Upper lobe of left lung (tissue), 6 donors: ENCODE results near the gene MARS1. TPM values are rescaled to one million over a fixed set of nuclear protein-coding genes. Genes with fewer than 3 reads are reported as not detected.
A peak's percentile ranks its signal among the peaks of the same experiment; 100 is the strongest.
"Not testable (repeated sequence)": the region's sequence is repeated elsewhere in the genome, so short reads cannot be mapped to it uniquely, and the experiment has no call there.

Experiments
- ATAC-seq, 2 donors: fragments of 200-7000 bp; cut with Tn5 transposase; one replicate each; pipeline ENCODE4 v1.9.1; 2022; ENCODE audit warnings: mild to moderate bottlenecking in 2 of 2, moderate library complexity in 2 of 2; ENCODE audit not compliant: low FRiP score in 2 of 2
- DNase-seq, 2 donors: peaks; one replicate each; pipeline ENCODE4 v3.0.0-alpha.2; 2019 to 2020
- H3K27ac ChIP-seq, 4 donors: fragments of 200-600 bp; sonication (generic); one replicate each; pipeline ENCODE4 v1.5.1; 2016 to 2019
- H3K27me3 ChIP-seq, 4 donors: fragments of 200-600 bp; sonication (generic); one replicate each; pipeline ENCODE4 v1.5.1; 2017 to 2019
- H3K36me3 ChIP-seq, 4 donors: fragments of 200-600 bp; sonication (generic); one replicate each; pipeline ENCODE4 v1.5.1; 2016 to 2019
- H3K4me1 ChIP-seq, 4 donors: fragments of 200-600 bp; sonication (generic); one replicate each; pipeline ENCODE4 v1.5.1; 2018 to 2019
- H3K4me3 ChIP-seq, 4 donors: fragments of 200-600 bp; sonication (generic); one replicate each; pipeline ENCODE4 v1.5.1; 2017 to 2019; ENCODE audit warnings: mild to moderate bottlenecking in 2 of 4, moderate library complexity in 1 of 4
- H3K9me3 ChIP-seq, 4 donors: fragments of 200-600 bp; sonication (generic); one replicate each; pipeline ENCODE4 v1.5.1; 2018 to 2019
- EP300 ChIP-seq, 4 donors: sonication (generic); formaldehyde crosslinking; IDR thresholded peaks; one replicate each; pipeline ENCODE4 v1.5.1; 2017; ENCODE audit warnings: antibody characterized with exemption in 4 of 4, control low read depth in 2 of 4
- POLR2A ChIP-seq, 4 donors: fragments of 450-650 bp; IDR thresholded peaks; one replicate each; pipeline ENCODE4 v1.5.1; 2016 to 2017; ENCODE audit warnings: antibody characterized with exemption in 4 of 4, mild to moderate bottlenecking in 2 of 4
- POLR2AphosphoS5 ChIP-seq, 2 donors: sonication (generic); formaldehyde crosslinking; IDR thresholded peaks; one replicate each; pipeline ENCODE4 v1.5.1; 2017; ENCODE audit warnings: antibody characterized with exemption in 2 of 2
- WGBS, 2 donors: methylation state at CpG; one replicate each; pipeline ENCODE4 v1.1.5; 2017 to 2018; 5-methylcytosine and 5-hydroxymethylcytosine counted together
- total RNA-seq, 6 donors: library from RNA; depleted of rRNA in 4 of 6; stranded (reverse); fragments of >200 nt in 4 of 6; gene quantifications; one replicate each; pipeline versions ENCODE4 v1.1.0 to v1.2.1, GENCODE V29; 2016 to 2021
- TF ChIP-seq, protein P1 (sequence below), 6 experiments: fragments of 450-650 bp in 4 of 6; fragments of 200-600 bp in 2 of 6; sonication (generic) in 2 of 6; IDR thresholded peaks; one replicate each; pipeline ENCODE4 v1.5.1; 2016 to 2019; ENCODE audit warnings: antibody characterized with exemption in 6 of 6
- donor health status: DM: no; HTN: no; CAD: no; lungs with moderate emphysema.
- donor health status: DM: no; HTN: yes; CAD: no; lungs with severe emphysema.

Gene MARS1
- total RNA-seq, 6 donors from 2014 or later, result 73.9 to 189 (median 101) TPM

DNA sequence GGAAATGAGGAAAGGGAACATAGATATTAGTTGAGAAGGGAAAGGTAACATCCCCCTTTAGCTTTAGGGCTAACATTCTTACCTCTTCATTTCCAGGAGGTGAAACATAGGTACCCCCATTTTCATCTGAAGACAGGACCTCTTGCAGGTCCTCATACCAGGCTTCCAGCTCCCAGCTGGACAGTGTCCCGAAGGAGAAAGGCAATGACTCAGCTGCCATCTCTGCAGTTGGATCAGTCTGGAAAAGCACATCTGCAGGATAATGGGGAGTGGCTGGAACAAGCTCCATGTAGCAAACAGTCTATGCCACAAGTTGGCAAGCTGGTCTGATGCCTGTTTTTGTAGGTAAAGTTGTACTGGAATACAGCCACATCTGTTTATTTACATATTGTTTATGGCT, 29.3 kb downstream of the MARS1 start:
- Histone ChIP-seq H3K27ac (peak overlapping the region in 2 of 4 donors; percentile 50 to 99), H3K27me3 (no peaks in the 10 kb centered on the region), H3K4me1 (peaks cover 30 to 47% (median 36%) of the 10 kb centered on the region in 4 donors), H3K4me3 (no peak overlapping the region), H3K9me3 (no peaks in the 10 kb centered on the region), H3K36me3 (peaks cover 21 to 63% (median 48%) of the 10 kb centered on the region in 4 donors)
- no peak for ATAC-seq
- no peak for TF ChIP-seq POLR2AphosphoS5 (IDR thresholded peaks at IDR 0.05)
- DNase-seq, result no peak
- 0 to 33% methylated on average over 1 of the region's 1 CpG for WGBS, 2 donors

DNA sequence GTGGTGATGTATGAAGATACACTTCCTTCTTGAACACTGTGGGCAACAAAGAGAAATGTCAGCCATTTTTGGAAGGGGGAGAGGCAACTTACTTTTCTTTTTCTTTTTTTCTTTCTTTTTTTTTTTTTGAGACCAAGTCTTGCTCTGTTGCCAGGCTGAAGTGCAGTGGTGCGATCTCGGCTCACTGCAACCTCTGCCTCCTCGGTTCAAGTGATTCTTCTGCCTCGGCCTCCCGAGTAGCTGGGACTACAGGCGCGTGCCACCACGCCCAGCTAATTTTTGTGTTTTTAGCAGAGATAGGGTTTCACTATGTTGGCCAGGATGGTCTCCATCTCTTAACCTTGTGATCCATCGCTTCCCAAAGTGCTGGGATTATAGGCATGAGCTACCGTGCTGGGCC, 29.9 kb downstream of the MARS1 start:
- 93 to 97% methylated on average over 10 of the region's 10 CpGs for WGBS, 2 donors
- peaks cover 30 to 48% (median 37%) of the 10 kb centered on the region in 4 donors for H3K4me1 ChIP-seq
- ATAC-seq, DNase-seq, H3K9me3 ChIP-seq, H3K27me3 ChIP-seq, H3K4me3 ChIP-seq: not testable (repeated sequence)
- H3K27ac ChIP-seq, result peak overlapping the region in 1 of 4 donors; percentile 99
- peaks cover 21 to 58% (median 43%) of the 10 kb centered on the region in 4 donors for H3K36me3 ChIP-seq

DNA sequence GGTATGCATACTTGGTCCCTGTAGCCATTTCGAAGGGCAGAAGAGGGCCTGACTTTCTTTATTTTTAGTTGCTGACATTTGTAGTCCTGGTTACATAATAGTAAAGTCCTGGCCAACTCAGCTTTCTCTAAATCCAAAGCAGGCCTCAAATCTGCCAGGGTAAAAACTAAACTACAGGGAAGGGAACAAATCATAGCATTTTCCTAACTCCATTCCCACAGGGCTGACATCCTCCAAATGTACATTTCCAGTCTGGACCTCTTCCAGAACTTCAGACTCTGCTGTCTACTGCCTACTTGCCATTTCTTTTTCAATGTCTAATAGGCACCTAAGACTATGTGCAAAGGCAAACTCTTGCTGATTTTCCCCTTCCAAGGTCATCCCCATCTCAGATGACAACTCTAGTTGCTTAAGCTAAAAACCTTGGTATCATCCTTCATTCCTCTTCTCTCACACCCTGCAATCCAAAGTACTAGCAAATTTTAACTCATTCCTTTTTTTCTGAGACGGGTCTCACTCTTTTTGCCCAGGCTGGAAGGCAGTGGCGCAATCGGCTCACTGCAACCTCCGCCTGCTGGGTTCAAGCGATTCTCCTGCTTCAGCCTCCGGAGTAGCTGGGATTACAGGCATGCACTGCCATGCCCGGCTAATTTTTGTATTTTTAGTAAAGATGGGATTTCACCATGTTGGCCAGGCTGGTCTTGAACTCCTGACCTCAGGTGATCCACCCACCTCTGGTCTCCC, 30.5 kb downstream of the MARS1 start:
- no peak for DNase-seq
- Histone ChIP-seq H3K27me3 (no peaks in the 10 kb centered on the region), H3K27ac (peak overlapping the region; percentile 38 to 99 (median 96)), H3K9me3 (no peaks in the 10 kb centered on the region), H3K4me3 (peak overlapping the region in 2 of 4 donors; percentile 74 to 83), H3K4me1 (peaks cover 31 to 49% (median 37%) of the 10 kb centered on the region in 4 donors), H3K36me3 (peaks cover 17 to 51% (median 38%) of the 10 kb centered on the region in 4 donors)
- TF ChIP-seq EP300 (IDR thresholded peaks at IDR 0.05) (no peak), POLR2A (IDR thresholded peaks at IDR 0.05) (no peak), POLR2AphosphoS5 (IDR thresholded peaks at IDR 0.05) (no peak)
- TF ChIP-seq, protein P1, sequence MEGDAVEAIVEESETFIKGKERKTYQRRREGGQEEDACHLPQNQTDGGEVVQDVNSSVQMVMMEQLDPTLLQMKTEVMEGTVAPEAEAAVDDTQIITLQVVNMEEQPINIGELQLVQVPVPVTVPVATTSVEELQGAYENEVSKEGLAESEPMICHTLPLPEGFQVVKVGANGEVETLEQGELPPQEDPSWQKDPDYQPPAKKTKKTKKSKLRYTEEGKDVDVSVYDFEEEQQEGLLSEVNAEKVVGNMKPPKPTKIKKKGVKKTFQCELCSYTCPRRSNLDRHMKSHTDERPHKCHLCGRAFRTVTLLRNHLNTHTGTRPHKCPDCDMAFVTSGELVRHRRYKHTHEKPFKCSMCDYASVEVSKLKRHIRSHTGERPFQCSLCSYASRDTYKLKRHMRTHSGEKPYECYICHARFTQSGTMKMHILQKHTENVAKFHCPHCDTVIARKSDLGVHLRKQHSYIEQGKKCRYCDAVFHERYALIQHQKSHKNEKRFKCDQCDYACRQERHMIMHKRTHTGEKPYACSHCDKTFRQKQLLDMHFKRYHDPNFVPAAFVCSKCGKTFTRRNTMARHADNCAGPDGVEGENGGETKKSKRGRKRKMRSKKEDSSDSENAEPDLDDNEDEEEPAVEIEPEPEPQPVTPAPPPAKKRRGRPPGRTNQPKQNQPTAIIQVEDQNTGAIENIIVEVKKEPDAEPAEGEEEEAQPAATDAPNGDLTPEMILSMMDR (IDR thresholded peaks at IDR 0.05), result no peak
- no peak for ATAC-seq
- WGBS, 2 donors, result 71 to 75% methylated on average over 8 of the region's 8 CpGs

DNA sequence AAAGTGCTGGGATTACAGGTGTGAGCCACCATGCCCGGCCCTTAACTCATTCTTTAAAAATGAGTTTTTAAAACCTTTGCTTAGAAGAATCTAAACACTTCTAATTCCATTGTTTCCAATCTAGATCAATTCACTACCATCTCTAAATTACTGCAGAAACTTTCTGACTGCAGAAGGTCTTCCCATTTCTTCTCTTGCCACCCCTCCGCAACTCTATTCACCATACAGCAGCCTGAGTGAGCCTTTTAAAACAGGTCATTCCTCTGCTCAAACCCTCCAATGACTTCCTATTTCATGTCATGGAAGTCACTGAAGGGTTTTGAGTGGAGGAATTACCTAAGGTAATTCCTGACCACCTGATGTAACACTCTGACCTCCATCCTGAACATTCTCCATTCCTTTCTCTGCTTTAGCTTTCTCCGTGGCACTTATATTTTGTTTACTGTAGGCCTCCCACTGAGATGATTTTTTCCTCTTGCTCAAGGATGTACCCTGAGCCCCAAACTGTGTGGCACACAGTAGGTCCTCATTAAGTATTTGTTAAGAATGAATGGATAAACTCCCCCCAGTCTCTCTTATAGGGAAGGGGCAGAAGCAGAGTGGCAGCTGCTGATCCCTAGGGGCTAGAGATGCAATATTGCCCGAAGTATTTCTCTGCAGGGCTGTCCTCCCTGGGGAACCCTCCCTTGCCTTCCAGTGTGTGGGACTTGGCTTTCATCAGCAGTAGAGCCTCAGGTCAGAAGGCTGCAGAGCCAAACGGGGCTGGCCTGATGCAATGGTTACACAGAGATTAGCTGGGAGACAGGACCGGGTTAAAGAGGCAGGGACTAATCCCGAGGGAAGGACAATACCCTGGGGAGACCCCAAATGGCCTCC, 31.3 kb downstream of the MARS1 start:
- H3K27me3 ChIP-seq, result no peaks in the 10 kb centered on the region
- DNase-seq, result peak in 1 of 2 donors; percentile 41
- H3K36me3 ChIP-seq, result peaks cover 17 to 47% (median 33%) of the 10 kb centered on the region in 4 donors
- H3K4me3 ChIP-seq, result peak overlapping the region; percentile 74 to 91 (median 83)
- H3K4me1 ChIP-seq, result peaks cover 39 to 57% (median 45%) of the 10 kb centered on the region in 4 donors
- no peaks in the 10 kb centered on the region for H3K9me3 ChIP-seq
- 28 to 73% methylated on average over 3 to 7 of the region's 7 CpGs for WGBS, 2 donors
- peak overlapping the region; percentile 96 to 99 (median 98) for H3K27ac ChIP-seq
- no peak for ATAC-seq
- TF ChIP-seq EP300 (IDR thresholded peaks at IDR 0.05), result no peak
- no peak for TF ChIP-seq POLR2AphosphoS5 (IDR thresholded peaks at IDR 0.05)
- TF ChIP-seq POLR2A (IDR thresholded peaks at IDR 0.05), result no peak
- TF ChIP-seq, protein P1 (IDR thresholded peaks at IDR 0.05), result no peak

DNA sequence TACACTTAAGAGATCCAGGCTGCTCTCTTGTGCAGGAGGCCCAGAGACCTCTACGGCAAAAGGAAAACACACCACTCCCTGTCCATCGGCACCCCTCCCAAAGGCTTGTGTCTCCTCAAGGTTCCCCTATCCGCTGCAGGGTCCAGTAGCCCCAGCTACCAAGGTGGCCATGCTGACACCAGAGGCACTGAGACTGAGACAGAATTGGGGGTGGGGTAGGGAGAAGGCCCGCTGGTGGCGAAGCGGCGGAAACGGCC, 31.9 kb downstream of the MARS1 start:
- H3K36me3 ChIP-seq, result peaks cover 17 to 47% (median 31%) of the 10 kb centered on the region in 4 donors
- DNase-seq, result no peak
- peaks cover 45 to 63% (median 51%) of the 10 kb centered on the region in 4 donors for H3K4me1 ChIP-seq
- peak overlapping the region; percentile 74 to 91 (median 83) for H3K4me3 ChIP-seq
- peak overlapping the region; percentile 96 to 99 (median 98) for H3K27ac ChIP-seq
- no peaks in the 10 kb centered on the region for H3K9me3 ChIP-seq
- 0% methylated on average over 5 to 8 of the region's 8 CpGs for whole genome bisulfite sequencing, 2 donors
- no peaks in the 10 kb centered on the region for H3K27me3 ChIP-seq
- ATAC-seq, result no peak
- TF ChIP-seq POLR2AphosphoS5 (IDR thresholded peaks at IDR 0.05), result peak in 1 of 2 donors; percentile 2
- TF ChIP-seq, protein P1 (IDR thresholded peaks at IDR 0.05), result no peak
